Karpas-422 (cell line): ENCODE results near the gene FBXO34. TPM values are rescaled to one million over a fixed set of nuclear protein-coding genes. Genes with fewer than 3 reads are reported as not detected.
"Not testable (repeated sequence)": the region's sequence is repeated elsewhere in the genome, so short reads cannot be mapped to it uniquely, and the experiment has no call there.

ENCODE experiments used
- DNase-seq: peaks from one replicate; pipeline ENCODE4 v3.0.0-alpha.2; 2015
- H2AFZ ChIP-seq: fragments of 200-600 bp; sonication (generic); 2 replicates; pipeline ENCODE4 v1.6.1; 2014; ENCODE audit warnings: antibody characterized with exemption, low read length, mixed read lengths
- H3K27ac ChIP-seq: fragments of 200-600 bp; sonication (generic); 2 replicates; pipeline ENCODE4 v1.5.1; 2014; ENCODE audit warnings: mild to moderate bottlenecking, low read length, moderate library complexity
- H3K27me3 ChIP-seq: fragments of 200-600 bp; sonication (generic); 2 replicates; pipeline ENCODE4 v1.6.1; 2014; ENCODE audit warnings: low read length, mixed read lengths
- H3K36me3 ChIP-seq: fragments of 200-600 bp; sonication (generic); 2 replicates; pipeline ENCODE4 v1.6.1; 2014; ENCODE audit warnings: low read length, mixed read lengths; ENCODE audit not compliant: insufficient read depth
- H3K4me1 ChIP-seq: fragments of 200-600 bp; sonication (generic); 2 replicates; pipeline ENCODE4 v1.6.1; 2014; ENCODE audit warnings: mild to moderate bottlenecking, low read length, mixed read lengths
- H3K4me2 ChIP-seq: fragments of 200-600 bp; sonication (generic); 2 replicates; pipeline ENCODE4 v1.6.1; 2014; ENCODE audit warnings: low read length, low read depth, mild to moderate bottlenecking; ENCODE audit not compliant: poor library complexity, severe bottlenecking
- H3K4me3 ChIP-seq: fragments of 200-600 bp; sonication (generic); 2 replicates; pipeline ENCODE4 v1.5.1; 2014; ENCODE audit warnings: mild to moderate bottlenecking, antibody characterized with exemption, low read length, mixed read lengths
- H3K79me2 ChIP-seq: fragments of 200-600 bp; sonication (generic); 2 replicates; pipeline ENCODE4 v1.6.1; 2014; ENCODE audit warnings: mild to moderate bottlenecking, low read length, mixed read lengths
- H3K9ac ChIP-seq: fragments of 200-600 bp; sonication (generic); 2 replicates; pipeline ENCODE4 v1.6.0; 2014; ENCODE audit warnings: low read length
- H3K9me2 ChIP-seq: fragments of 200-600 bp; sonication (generic), shearing (Covaris generic); replicated peaks from 2 replicates; pipeline ENCODE4 v1.6.0; 2014; ENCODE audit warnings: mild to moderate bottlenecking, low read length, moderate library complexity; ENCODE audit not compliant: insufficient read depth
- H3K9me3 ChIP-seq: fragments of 300-700, 200-600 bp; sonication (generic); 2 replicates; pipeline ENCODE4 v1.6.1; 2014; ENCODE audit warnings: low read length, mixed read lengths
- H4K20me1 ChIP-seq: fragments of 200-600 bp; sonication (generic); 2 replicates; pipeline ENCODE4 v1.6.1; 2014; ENCODE audit warnings: mild to moderate bottlenecking, antibody characterized with exemption, low read length, low read depth; ENCODE audit not compliant: insufficient read depth
- total RNA-seq: library from RNA; depleted of rRNA; stranded (reverse); fragments of >200 nt; shearing (Covaris generic); gene quantifications from 2 replicates; pipeline ENCODE4 v1.2.3, GENCODE V29; 2014; ENCODE audit warnings: low replicate concordance

The FBXO34 gene
- total RNA-seq, 1 experiment from 2014 or later, result 59.0 TPM

- Histone ChIP-seq H4K20me1 (no peaks in the 10 kb centered on the region), H3K27me3 (no peaks in the 10 kb centered on the region), H3K9ac (peak overlapping the region; percentile 35; the same call in 1 of the 2 replicates), H3K4me2 (peak overlapping the region; percentile 62), H2AFZ (no peak overlapping the region), H3K9me2 (no peaks in the 10 kb centered on the region), H3K79me2 (peaks cover 99% of the 10 kb centered on the region), H3K4me1 (peaks cover 46% of the 10 kb centered on the region), H3K36me3 (peaks cover 14% of the 10 kb centered on the region; the same call in 1 of the 2 replicates), H3K9me3 (no peaks in the 10 kb centered on the region), H3K27ac (peak overlapping the region; percentile 87), H3K4me3 (no peak overlapping the region)
- DNase-seq, result peak; percentile 77
These were observed 32.5 kb downstream of the FBXO34 start for GRCh38 chr14:55303691-55304145.

- no peaks in the 10 kb centered on the region for H4K20me1 ChIP-seq
- H2AFZ ChIP-seq, result no peak overlapping the region
- no peak overlapping the region for H3K9ac ChIP-seq
- H3K27ac ChIP-seq, result no peak overlapping the region
- peaks cover 21% of the 10 kb centered on the region for H3K4me1 ChIP-seq
- peaks cover 39% of the 10 kb centered on the region for H3K36me3 ChIP-seq
- no peak for DNase-seq
- no peaks in the 10 kb centered on the region for H3K9me2 ChIP-seq
- no peak overlapping the region for H3K4me3 ChIP-seq
- peaks cover 99% of the 10 kb centered on the region for H3K79me2 ChIP-seq
- peaks cover 21% of the 10 kb centered on the region for H3K9me3 ChIP-seq
- no peaks in the 10 kb centered on the region for H3K27me3 ChIP-seq
- H3K4me2 ChIP-seq, result no peak overlapping the region
These were observed 35.8 kb downstream of the FBXO34 start for GRCh38 chr14:55306938-55307589.

- DNase-seq, result no peak
- Histone ChIP-seq H3K4me2 (no peak overlapping the region), H3K4me3 (no peak overlapping the region), H3K27me3 (no peaks in the 10 kb centered on the region), H3K36me3 (peaks cover 45% of the 10 kb centered on the region), H3K4me1 (peaks cover under 1% of the 10 kb centered on the region), H3K27ac (no peak overlapping the region), H3K9me3 (peaks cover 24% of the 10 kb centered on the region), H3K9me2 (no peaks in the 10 kb centered on the region), H2AFZ (no peak overlapping the region), H3K9ac (no peak overlapping the region), H3K79me2 (peaks cover 99% of the 10 kb centered on the region), H4K20me1 (no peaks in the 10 kb centered on the region)
These were observed 37.9 kb downstream of the FBXO34 start for GRCh38 chr14:55309154-55309553.

GRCh38 chr14:55309761-55310365 lies 38.6 kb downstream of the FBXO34 start:
- H3K79me2 ChIP-seq, result peaks cover 99% of the 10 kb centered on the region
- no peak overlapping the region for H3K4me2 ChIP-seq
- H2AFZ ChIP-seq, result no peak overlapping the region
- H3K4me3 ChIP-seq, result no peak overlapping the region
- no peaks in the 10 kb centered on the region for H3K27me3 ChIP-seq
- no peaks in the 10 kb centered on the region for H4K20me1 ChIP-seq
- no peak for DNase-seq
- H3K9me3 ChIP-seq, result peaks cover 24% of the 10 kb centered on the region
- H3K9ac ChIP-seq, result no peak overlapping the region
- no peaks in the 10 kb centered on the region for H3K9me2 ChIP-seq
- H3K27ac ChIP-seq, result no peak overlapping the region
- no peaks in the 10 kb centered on the region for H3K4me1 ChIP-seq
- peaks cover 52% of the 10 kb centered on the region for H3K36me3 ChIP-seq

- not testable (repeated sequence) for H3K4me3 ChIP-seq, H3K9me2 ChIP-seq, H3K27ac ChIP-seq, H2AFZ ChIP-seq, H3K4me2 ChIP-seq, H3K9ac ChIP-seq, H3K27me3 ChIP-seq, H4K20me1 ChIP-seq
- peaks cover 74% of the 10 kb centered on the region for H3K36me3 ChIP-seq
- peak; percentile 44 for DNase-seq
- H3K4me1 ChIP-seq, result peaks cover 21% of the 10 kb centered on the region
- peaks cover 97% of the 10 kb centered on the region for H3K79me2 ChIP-seq
- H3K9me3 ChIP-seq, result peaks cover 24% of the 10 kb centered on the region
These were observed 41.3 kb downstream of the FBXO34 start for GRCh38 chr14:55312379-55313030.

GRCh38 chr14:55313480-55313879 lies 42.3 kb downstream of the FBXO34 start:
- peak; percentile 50 for DNase-seq

GRCh38 chr14:55314449-55314848 lies 43.2 kb downstream of the FBXO34 start:
- DNase-seq, result no peak
- peaks cover 73% of the 10 kb centered on the region for H3K36me3 ChIP-seq

More at GRCh38 chr14:55313480-55313879, 42.3 kb downstream of the FBXO34 start:
- Histone ChIP-seq H3K79me2 (peaks cover 95% of the 10 kb centered on the region), H3K4me3 (no peak overlapping the region), H2AFZ (no peak overlapping the region), H3K9ac (no peak overlapping the region), H4K20me1 (no peaks in the 10 kb centered on the region), H3K9me3 (peaks cover 24% of the 10 kb centered on the region), H3K27me3 (no peaks in the 10 kb centered on the region), H3K4me2 (no peak overlapping the region), H3K9me2 (no peaks in the 10 kb centered on the region; the same call in 1 of the 2 replicates), H3K36me3 (peaks cover 74% of the 10 kb centered on the region), H3K4me1 (peaks cover 24% of the 10 kb centered on the region), H3K27ac (no peak overlapping the region)

GRCh38 chr14:55316564-55316963 lies 45.3 kb downstream of the FBXO34 start:
- Histone ChIP-seq H3K27ac (peak overlapping the region; percentile 39; the same call in 1 of the 2 replicates), H3K4me3 (peak overlapping the region; percentile 9; the same call in 1 of the 2 replicates), H2AFZ (no peak overlapping the region), H3K4me2 (peak overlapping the region; percentile 40), H3K9me3 (peaks cover 4% of the 10 kb centered on the region; the same call in 1 of the 2 replicates), H3K27me3 (no peaks in the 10 kb centered on the region), H3K79me2 (peaks cover 92% of the 10 kb centered on the region), H3K9ac (no peak overlapping the region), H3K9me2 (no peaks in the 10 kb centered on the region; the same call in 1 of the 2 replicates), H3K36me3 (peaks cover 55% of the 10 kb centered on the region), H3K4me1 (peaks cover 24% of the 10 kb centered on the region), H4K20me1 (no peaks in the 10 kb centered on the region)
- no peak for DNase-seq

More at GRCh38 chr14:55314449-55314848, 43.2 kb downstream of the FBXO34 start:
- no peaks in the 10 kb centered on the region for H4K20me1 ChIP-seq
- H3K27ac ChIP-seq, result no peak overlapping the region
- no peaks in the 10 kb centered on the region for H3K27me3 ChIP-seq
- no peak overlapping the region for H3K4me2 ChIP-seq
- H3K9me3 ChIP-seq, result peaks cover 24% of the 10 kb centered on the region
- peaks cover 24% of the 10 kb centered on the region for H3K4me1 ChIP-seq
- no peaks in the 10 kb centered on the region; the same call in 1 of the 2 replicates for H3K9me2 ChIP-seq
- H2AFZ ChIP-seq, result no peak overlapping the region
- H3K4me3 ChIP-seq, result no peak overlapping the region
- H3K9ac ChIP-seq, result no peak overlapping the region
- H3K79me2 ChIP-seq, result peaks cover 95% of the 10 kb centered on the region
